Stomach (tissue), 9 donors: Measurements from ENCODE around the gene NELL1. TPM values are rescaled to one million over a fixed set of nuclear protein-coding genes. Genes with fewer than 3 reads are reported as not detected.

Experiments used
- DNase-seq, 2 donors: peaks; one replicate each; pipeline versions ENCODE4 v3.0.0 to v3.0.0-alpha.2; 2013 to 2019
- H3K27ac ChIP-seq, 5 donors: fragments of 200-600 bp in 4 of 5; sonication (generic) in 4 of 5; one replicate each; pipeline ENCODE4 v1.5.1; 2013 to 2019; ENCODE audit warnings: mild to moderate bottlenecking in 1 of 5, moderate library complexity in 1 of 5
- H3K27me3 ChIP-seq, 3 donors: fragments of 200-600 bp; sonication (generic); one replicate each; pipeline ENCODE4 v1.5.1; 2017 to 2019; ENCODE audit warnings: mixed run types in 1 of 3
- H3K36me3 ChIP-seq, 4 donors: fragments of 200-600 bp; sonication (generic); 1 replicate in 3 of 4; 2 replicates in 1 of 4; pipeline ENCODE4 v1.5.1; 2016 to 2019
- H3K4me1 ChIP-seq, 4 donors: fragments of 200-600 bp; sonication (generic); one replicate each; pipeline ENCODE4 v1.5.1; 2016 to 2019
- H3K4me3 ChIP-seq, 4 donors: fragments of 200-600 bp; sonication (generic) in 3 of 4; one replicate each; pipeline ENCODE4 v1.5.1; 2016 to 2019; ENCODE audit warnings: mild to moderate bottlenecking in 1 of 4
- H3K9me3 ChIP-seq, 4 donors: fragments of 200-600 bp; sonication (generic); one replicate each; pipeline ENCODE4 v1.5.1; 2016 to 2019
- CTCF ChIP-seq, 7 experiments: fragments of 450-650 bp in 4 of 7; fragments of 200-600 bp in 3 of 7; sonication (generic) in 3 of 7; IDR thresholded peaks; one replicate each; pipeline ENCODE4 v1.5.1; 2016 to 2019; ENCODE audit warnings: antibody characterized with exemption in 7 of 7, control low read depth in 2 of 7, mild to moderate bottlenecking in 1 of 7
- EP300 ChIP-seq: sonication (generic); formaldehyde crosslinking; IDR thresholded peaks from one replicate; pipeline ENCODE4 v1.6.1; 2017; ENCODE audit warnings: antibody characterized with exemption
- POLR2A ChIP-seq, 4 donors: fragments of 450-650 bp; IDR thresholded peaks; one replicate each; pipeline ENCODE4 v1.6.1; 2016; ENCODE audit warnings: antibody characterized with exemption in 4 of 4, control low read depth in 2 of 4, mild to moderate bottlenecking in 1 of 4, moderate library complexity in 1 of 4
- POLR2AphosphoS5 ChIP-seq, 3 donors: sonication (generic); formaldehyde crosslinking; IDR thresholded peaks; one replicate each; pipeline ENCODE4 v1.6.1; 2016; ENCODE audit warnings: antibody characterized with exemption in 3 of 3
- WGBS, 5 donors: extraction: QIAGEN DNeasy Blood & Tissue Kit in 3 of 5; methylation state at CpG; one replicate each; pipeline versions ENCODE4 v1.1.5 to v1.1.7; 2013 to 2018; 5-methylcytosine and 5-hydroxymethylcytosine counted together
- intact Hi-C: fragments of 100-400 bp; cut with DNase I; formaldehyde crosslinking; loops from one replicate; pipeline ENCODE4 v1.15.1; 2023; ENCODE audit warnings: low total_unique reads
- polyA plus RNA-seq, 3 donors: library from polyadenylated mRNA; stranded (reverse); fragments of 200-250 nt; gene quantifications; one replicate each; pipeline ENCODE4 v1.2.3, GENCODE V29; 2013
- total RNA-seq, 5 donors: library from RNA; depleted of rRNA; stranded (reverse); fragments of >200 nt; gene quantifications; one replicate each; pipeline versions ENCODE4 v1.1.0 to v1.2.3, GENCODE V29; 2014 to 2016
- donor health status: healthy with polysubstance abuse.
- donor health status: Bipolar disorder and iron deficiency.
- donor health status: healthy.

The NELL1 gene
- total and polyA plus RNA-seq, 8 donors: 0.05 to 15.4 (median 2.7) TPM; not detected in 5

GRCh38 chr11:21190181-21190580, 520.8 kb downstream of the NELL1 start:
- no peaks in the 10 kb centered on the region for H3K36me3 ChIP-seq
- no peaks in the 10 kb centered on the region for H3K4me1 ChIP-seq
- no peak for DNase-seq
- WGBS, 5 donors: 84 to 93% (median 87%) methylated on average over 3 of the region's 3 CpGs
- no peak overlapping the region for H3K27ac ChIP-seq
- H3K4me3 ChIP-seq: no peak overlapping the region
- no peaks in the 10 kb centered on the region for H3K27me3 ChIP-seq
- H3K9me3 ChIP-seq: no peaks in the 10 kb centered on the region
- intact Hi-C loops: no loop called here
- TF ChIP-seq POLR2AphosphoS5 (IDR thresholded peaks at IDR 0.05) (no peak), POLR2A (IDR thresholded peaks at IDR 0.05) (no peak), EP300 (no peak), CTCF (IDR thresholded peaks at IDR 0.05) (no peak)

GRCh38 chr11:21195995-21196394, 526.6 kb downstream of the NELL1 start:
- Histone ChIP-seq H3K27ac (no peak overlapping the region), H3K36me3 (no peaks in the 10 kb centered on the region), H3K4me3 (no peak overlapping the region), H3K27me3 (no peaks in the 10 kb centered on the region), H3K4me1 (no peaks in the 10 kb centered on the region), H3K9me3 (peaks cover 0 to 8% (median 0%) of the 10 kb centered on the region in 4 donors)
- TF ChIP-seq CTCF (IDR thresholded peaks at IDR 0.05): no peak
- no peak for TF ChIP-seq EP300
- no peak for TF ChIP-seq POLR2A (IDR thresholded peaks at IDR 0.05)
- no peak for TF ChIP-seq POLR2AphosphoS5 (IDR thresholded peaks at IDR 0.05)
- no peak for DNase-seq
- intact Hi-C loops: no loop called here
- 42 to 72% (median 48%) methylated on average over 2 of the region's 2 CpGs for WGBS, 5 donors

- Histone ChIP-seq H3K9me3 (peaks cover 0 to 12% (median 0%) of the 10 kb centered on the region in 4 donors), H3K27me3 (no peaks in the 10 kb centered on the region), H3K4me1 (no peaks in the 10 kb centered on the region), H3K36me3 (no peaks in the 10 kb centered on the region), H3K27ac (no peak overlapping the region), H3K4me3 (no peak overlapping the region)
- WGBS, 5 donors: 59 to 70% (median 63%) methylated on average over 3 of the region's 3 CpGs
- TF ChIP-seq CTCF (IDR thresholded peaks at IDR 0.05): no peak
- no peak for TF ChIP-seq POLR2AphosphoS5 (IDR thresholded peaks at IDR 0.05)
- no peak for TF ChIP-seq EP300
- no peak for TF ChIP-seq POLR2A (IDR thresholded peaks at IDR 0.05)
- DNase-seq: no peak
- intact Hi-C loops: no loop called here
These were observed 529.1 kb downstream of the NELL1 start for GRCh38 chr11:21198498-21198897.

GRCh38 chr11:21205205-21205604, 535.8 kb downstream of the NELL1 start:
- peaks cover 0 to 12% (median 0%) of the 10 kb centered on the region in 4 donors for H3K9me3 ChIP-seq
- H3K36me3 ChIP-seq: no peaks in the 10 kb centered on the region
- intact Hi-C loops: no loop called here
- no peak overlapping the region for H3K27ac ChIP-seq
- H3K4me1 ChIP-seq: no peaks in the 10 kb centered on the region
- TF ChIP-seq POLR2AphosphoS5 (IDR thresholded peaks at IDR 0.05) (no peak), CTCF (IDR thresholded peaks at IDR 0.05) (no peak), EP300 (no peak), POLR2A (IDR thresholded peaks at IDR 0.05) (no peak)
- no peak for DNase-seq
- no peaks in the 10 kb centered on the region for H3K27me3 ChIP-seq
- H3K4me3 ChIP-seq: no peak overlapping the region
- WGBS, 5 donors: 73 to 95% (median 76%) methylated on average over 8 of the region's 8 CpGs
